ENCODE measurements around the gene KRTAP10-8.

- no peak for TF ChIP-seq GATA3 (IDR thresholded peaks at IDR 0.05; ENCODE audit: low read depth, low read length)
- TF ChIP-seq GATA2 (IDR thresholded peaks at IDR 0.05; ENCODE audit: low read depth, low read length), result no peak
Observed at GRCh38 chr21:44594406-44594916, 17.4 kb upstream of the KRTAP10-8 start.
